ENCODE results near the gene SDCCAG8.

The SDCCAG8 gene

DNA sequence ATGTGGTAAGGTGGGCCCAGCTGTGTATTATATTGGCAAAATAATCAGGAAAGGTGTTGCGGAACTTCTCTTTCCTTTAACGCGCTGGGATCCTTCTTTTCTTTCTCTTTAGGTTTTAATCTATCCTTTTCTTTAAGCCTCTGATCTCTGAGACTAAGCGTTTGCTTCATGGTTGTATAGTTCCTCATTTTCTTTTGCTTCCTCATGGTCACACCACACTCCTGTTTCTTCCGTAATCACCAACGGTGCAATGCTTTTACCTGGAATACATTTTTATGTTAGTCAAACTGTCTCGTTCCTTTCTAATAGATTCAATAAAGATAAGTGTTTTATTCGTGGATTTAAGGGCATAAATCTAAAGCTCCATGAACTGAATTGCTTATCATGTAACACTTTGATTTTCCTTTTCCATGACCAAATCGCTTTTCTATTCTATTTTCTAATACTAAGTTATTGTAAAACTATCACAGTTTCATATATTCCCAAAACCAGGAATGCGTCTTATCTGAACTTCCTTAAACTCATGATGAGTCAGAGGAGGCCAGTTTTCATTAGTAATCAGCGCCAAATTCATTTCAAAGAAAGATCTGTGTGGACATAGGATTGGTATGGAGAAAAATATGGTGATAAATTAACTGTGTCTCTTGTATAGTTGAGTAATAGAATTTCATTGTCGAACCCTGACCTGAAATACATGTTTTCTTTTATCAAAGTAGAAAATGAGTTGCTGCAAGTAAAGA is 12.2 kb downstream of the SDCCAG8 start:
- H3K27ac ChIP-seq = no peak overlapping the region
- H3K36me3 ChIP-seq (ENCODE audit: insufficient read depth, low read length) = no peaks in the 10 kb centered on the region
- DNase-seq (ENCODE audit: low read depth, low spot score) = no peak
- no peaks in the 10 kb centered on the region for H3K9me3 ChIP-seq (ENCODE audit: low read depth, low read length)
- no peak overlapping the region for H3K9ac ChIP-seq (ENCODE audit: insufficient read length)
- TF ChIP-seq POLR2AphosphoS5 (IDR thresholded peaks at IDR 0.05; ENCODE audit: borderline replicate concordance, low read depth, low read length) (no peak), EZH2 (IDR thresholded peaks at IDR 0.05) (no peak), FOXP2 (optimal IDR thresholded peaks at IDR 0.05; ENCODE audit: control extremely low read depth, extremely low read length, insufficient read depth) (no peak)
- no peak overlapping the region for H3K4me3 ChIP-seq

DNA sequence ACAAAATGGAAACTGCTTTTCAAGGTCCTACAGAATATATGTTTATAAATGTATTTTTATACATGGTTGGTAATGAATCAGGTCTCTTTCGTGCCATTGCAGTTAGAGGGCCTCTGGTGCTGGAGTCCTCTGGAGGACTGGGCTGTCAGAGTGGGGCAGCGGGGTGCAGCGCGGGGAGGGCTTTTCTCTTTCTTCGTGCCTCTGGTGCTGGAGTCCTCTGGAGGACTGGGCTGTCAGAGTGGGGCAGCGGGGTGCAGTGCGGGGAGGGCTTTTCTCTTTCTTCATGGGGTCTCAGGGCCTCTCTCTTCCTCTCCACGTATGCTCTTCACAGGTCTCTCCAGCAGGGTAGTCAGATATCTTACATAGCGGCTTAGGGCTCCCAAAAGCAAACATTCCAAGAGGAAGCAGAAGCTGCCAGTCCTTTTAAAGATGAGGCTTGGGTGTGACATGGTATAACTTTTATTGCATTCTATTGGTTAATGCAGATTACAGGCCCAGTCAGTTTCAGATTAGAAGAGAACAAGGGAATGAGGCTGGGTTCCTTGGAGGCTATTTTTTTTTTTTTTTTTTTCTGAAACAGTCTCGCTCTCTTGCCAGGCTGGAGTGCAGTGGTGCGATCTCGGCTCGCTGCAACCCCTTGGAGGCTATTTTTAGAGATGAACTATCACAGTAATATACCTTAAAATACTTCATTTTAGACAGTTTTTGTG is 13.1 kb downstream of the SDCCAG8 start:
- no peak for TF ChIP-seq POLR2AphosphoS5 (IDR thresholded peaks at IDR 0.05; ENCODE audit: borderline replicate concordance, low read depth, low read length)
- no peak for TF ChIP-seq FOXP2 (optimal IDR thresholded peaks at IDR 0.05; ENCODE audit: control extremely low read depth, extremely low read length, insufficient read depth)
- no peak for TF ChIP-seq EZH2 (IDR thresholded peaks at IDR 0.05)
- Histone ChIP-seq H3K9ac (ENCODE audit: insufficient read length) (no peak overlapping the region), H3K36me3 (ENCODE audit: insufficient read depth, low read length) (no peaks in the 10 kb centered on the region), H3K4me3 (no peak overlapping the region), H3K9me3 (ENCODE audit: low read depth, low read length) (no peaks in the 10 kb centered on the region), H3K27ac (no peak overlapping the region)
- DNase-seq (ENCODE audit: low read depth, low spot score) = no peak

DNA sequence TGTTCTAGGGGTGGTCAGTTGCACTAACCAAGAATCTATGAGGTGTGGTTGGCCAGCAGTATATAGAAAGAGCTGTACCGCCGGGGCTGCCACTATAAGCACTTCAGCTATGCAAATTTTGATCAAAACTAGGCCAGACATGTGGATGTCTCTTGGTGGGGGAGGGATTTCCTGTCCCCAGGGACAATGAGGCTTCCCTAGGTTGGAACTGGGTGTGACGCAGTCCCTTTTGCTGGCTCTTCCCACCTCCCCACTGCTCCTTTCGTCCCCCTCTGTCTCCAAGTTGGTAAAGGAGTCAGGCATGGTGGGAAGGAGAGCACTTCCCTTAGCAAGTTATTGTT is 13.6 kb downstream of the SDCCAG8 start:
- Histone ChIP-seq H3K9me3 (ENCODE audit: low read depth, low read length) (no peaks in the 10 kb centered on the region), H3K27ac (no peak overlapping the region), H3K9ac (ENCODE audit: insufficient read length) (no peak overlapping the region), H3K4me3 (no peak overlapping the region), H3K36me3 (ENCODE audit: insufficient read depth, low read length) (no peaks in the 10 kb centered on the region)
- DNase-seq (ENCODE audit: low read depth, low spot score) = no peak
- no peak for TF ChIP-seq EZH2 (IDR thresholded peaks at IDR 0.05)
- TF ChIP-seq POLR2AphosphoS5 (IDR thresholded peaks at IDR 0.05; ENCODE audit: borderline replicate concordance, low read depth, low read length) = no peak
- no peak for TF ChIP-seq FOXP2 (optimal IDR thresholded peaks at IDR 0.05; ENCODE audit: control extremely low read depth, extremely low read length, insufficient read depth)

DNA sequence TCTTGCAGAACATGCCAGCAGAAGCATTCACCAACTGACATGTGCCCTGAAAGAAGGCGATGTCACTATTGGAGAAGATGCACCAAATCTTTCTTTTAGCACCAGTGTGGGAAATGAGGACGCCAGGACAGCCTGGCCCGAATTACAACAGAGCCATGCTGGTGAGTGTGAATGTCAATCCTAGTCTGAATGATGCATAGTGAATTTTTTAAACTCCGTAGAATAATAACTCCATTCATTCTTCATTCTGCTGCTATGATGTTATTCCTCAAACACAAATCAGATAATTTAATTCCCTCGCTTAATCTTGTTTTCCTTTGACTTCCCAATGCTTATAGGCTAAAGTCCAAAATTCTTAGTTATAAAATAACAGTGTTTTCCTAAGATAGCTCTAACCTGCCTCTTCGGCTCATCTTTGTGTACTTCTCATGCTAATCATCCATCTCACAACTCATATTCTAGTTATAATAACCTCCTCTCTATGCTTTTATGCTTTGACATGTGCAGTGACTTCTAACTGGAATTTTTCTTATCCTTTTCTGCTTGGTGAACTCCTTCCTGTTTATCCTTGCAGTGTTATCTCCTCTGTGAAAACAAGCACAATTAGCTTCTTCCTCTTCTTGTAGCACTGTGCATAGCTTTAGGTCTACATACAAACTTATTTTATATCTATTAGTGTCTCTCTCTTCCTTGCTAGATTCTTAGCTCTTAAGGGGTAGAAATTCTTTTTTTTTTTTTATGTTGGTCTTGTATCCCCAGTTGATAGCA is 14.4 kb downstream of the SDCCAG8 start:
- TF ChIP-seq EZH2 (IDR thresholded peaks at IDR 0.05) (no peak), FOXP2 (optimal IDR thresholded peaks at IDR 0.05; ENCODE audit: control extremely low read depth, extremely low read length, insufficient read depth) (no peak), POLR2AphosphoS5 (IDR thresholded peaks at IDR 0.05; ENCODE audit: borderline replicate concordance, low read depth, low read length) (no peak)
- Histone ChIP-seq H3K27ac (no peak overlapping the region), H3K4me3 (no peak overlapping the region), H3K9ac (ENCODE audit: insufficient read length) (no peak overlapping the region), H3K9me3 (ENCODE audit: low read depth, low read length) (no peaks in the 10 kb centered on the region), H3K36me3 (ENCODE audit: insufficient read depth, low read length) (peaks cover 3% of the 10 kb centered on the region; the same call in 1 of the 2 replicates)
- DNase-seq (ENCODE audit: low read depth, low spot score) = no peak

DNA sequence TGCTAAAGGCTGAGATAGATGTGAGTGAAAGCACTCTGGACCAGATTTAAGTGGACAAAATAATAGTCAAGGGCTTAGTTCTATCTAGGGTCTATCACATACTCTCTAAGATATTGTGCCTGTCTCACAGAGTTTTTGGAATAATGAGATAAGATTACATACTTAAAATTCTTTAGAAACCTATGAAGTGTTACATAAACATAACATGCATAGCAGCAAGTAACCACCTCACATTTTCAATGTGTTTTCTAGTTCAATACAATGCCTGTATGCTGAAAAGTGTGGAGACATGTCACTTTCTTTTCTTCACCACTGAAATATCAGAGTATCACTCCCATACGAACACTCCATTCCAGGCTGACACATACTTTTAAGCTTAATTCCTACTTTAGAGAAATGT is 16.2 kb downstream of the SDCCAG8 start:
- H3K36me3 ChIP-seq (ENCODE audit: insufficient read depth, low read length) = peaks cover 3% of the 10 kb centered on the region; the same call in 1 of the 2 replicates
- H3K27ac ChIP-seq = no peak overlapping the region
- H3K4me3 ChIP-seq = no peak overlapping the region
- H3K9me3 ChIP-seq (ENCODE audit: low read depth, low read length) = no peaks in the 10 kb centered on the region
- TF ChIP-seq POLR2AphosphoS5 (IDR thresholded peaks at IDR 0.05; ENCODE audit: borderline replicate concordance, low read depth, low read length) (no peak), FOXP2 (optimal IDR thresholded peaks at IDR 0.05; ENCODE audit: control extremely low read depth, extremely low read length, insufficient read depth) (no peak)
- no peak overlapping the region for H3K9ac ChIP-seq (ENCODE audit: insufficient read length)
- DNase-seq (ENCODE audit: low read depth, low spot score) = no peak

DNA sequence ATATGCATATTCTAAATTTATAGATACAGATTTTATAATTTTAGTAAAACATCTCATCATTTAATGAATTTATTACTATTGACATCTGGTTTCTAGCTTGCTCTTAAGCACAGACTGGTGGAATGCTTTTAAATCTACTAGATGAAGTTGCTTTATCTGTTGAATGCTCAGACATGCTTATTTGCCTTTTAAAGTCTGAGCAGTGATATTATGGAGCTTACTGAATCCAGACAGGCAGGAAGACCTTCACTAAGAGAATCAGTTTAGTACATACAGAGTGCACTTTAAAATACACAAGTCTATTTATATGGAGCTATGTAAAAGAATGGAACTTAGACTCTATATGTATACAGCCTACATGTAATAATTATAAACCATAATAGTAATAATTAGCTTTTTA is 16.6 kb downstream of the SDCCAG8 start:
- Histone ChIP-seq H3K4me3 (no peak overlapping the region), H3K36me3 (ENCODE audit: insufficient read depth, low read length) (peaks cover 3% of the 10 kb centered on the region; the same call in 1 of the 2 replicates), H3K27ac (no peak overlapping the region), H3K9me3 (ENCODE audit: low read depth, low read length) (no peaks in the 10 kb centered on the region), H3K9ac (ENCODE audit: insufficient read length) (no peak overlapping the region)
- DNase-seq (ENCODE audit: low read depth, low spot score) = no peak
- TF ChIP-seq EZH2 (IDR thresholded peaks at IDR 0.05) = no peak
- TF ChIP-seq FOXP2 (optimal IDR thresholded peaks at IDR 0.05; ENCODE audit: control extremely low read depth, extremely low read length, insufficient read depth) = no peak
- TF ChIP-seq POLR2AphosphoS5 (IDR thresholded peaks at IDR 0.05; ENCODE audit: borderline replicate concordance, low read depth, low read length) = no peak

DNA sequence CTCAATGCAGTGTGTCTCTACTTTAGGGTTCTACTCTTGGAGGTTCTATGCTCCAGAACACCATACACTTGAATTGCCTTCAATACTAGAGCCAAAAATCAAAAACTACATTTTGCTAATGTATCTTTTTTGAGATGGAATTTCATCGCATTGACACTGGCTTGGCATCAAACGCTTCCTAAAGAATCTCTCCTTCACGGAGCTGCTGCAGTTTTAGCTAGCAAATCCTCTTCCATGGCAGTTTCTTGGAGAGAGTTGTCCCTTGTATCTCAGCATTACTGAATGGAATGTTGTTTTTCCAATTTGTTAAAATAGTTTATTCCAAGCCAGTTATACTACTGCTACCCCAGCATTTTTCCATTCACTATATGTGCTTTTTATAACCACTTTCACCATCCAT is 17.7 kb downstream of the SDCCAG8 start:
- TF ChIP-seq EZH2 (IDR thresholded peaks at IDR 0.05) (no peak), POLR2AphosphoS5 (IDR thresholded peaks at IDR 0.05; ENCODE audit: borderline replicate concordance, low read depth, low read length) (no peak), FOXP2 (optimal IDR thresholded peaks at IDR 0.05; ENCODE audit: control extremely low read depth, extremely low read length, insufficient read depth) (no peak)
- Histone ChIP-seq H3K36me3 (ENCODE audit: insufficient read depth, low read length) (peaks cover 3% of the 10 kb centered on the region; the same call in 1 of the 2 replicates), H3K9me3 (ENCODE audit: low read depth, low read length) (no peaks in the 10 kb centered on the region), H3K27ac (no peak overlapping the region), H3K9ac (ENCODE audit: insufficient read length) (no peak overlapping the region), H3K4me3 (no peak overlapping the region)
- no peak for DNase-seq (ENCODE audit: low read depth, low spot score)

DNA sequence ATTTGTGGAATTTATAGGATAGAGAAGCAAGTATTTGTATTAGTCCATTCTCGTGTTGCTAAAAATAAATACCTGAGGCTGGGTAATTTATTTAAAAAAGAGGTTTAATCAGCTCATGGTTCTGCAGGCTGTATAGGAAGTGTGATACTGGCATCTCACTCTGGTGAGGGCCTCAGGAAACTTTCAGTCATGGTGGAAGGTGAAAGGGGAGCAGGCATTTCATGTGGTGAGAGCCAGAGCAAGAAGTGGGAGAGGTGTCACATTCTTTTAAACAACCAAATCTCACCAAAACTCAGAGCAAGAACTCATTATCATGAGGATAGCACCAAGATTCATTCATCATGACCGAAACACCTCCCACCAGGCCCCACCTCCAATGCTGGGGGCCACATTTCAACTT is 18.1 kb downstream of the SDCCAG8 start:
- no peak for TF ChIP-seq FOXP2 (optimal IDR thresholded peaks at IDR 0.05; ENCODE audit: control extremely low read depth, extremely low read length, insufficient read depth)

More for the DNA sequence above, 18.1 kb downstream of the SDCCAG8 start:
- Histone ChIP-seq H3K9ac (ENCODE audit: insufficient read length) (no peak overlapping the region), H3K4me3 (no peak overlapping the region), H3K9me3 (ENCODE audit: low read depth, low read length) (no peaks in the 10 kb centered on the region), H3K27ac (no peak overlapping the region), H3K36me3 (ENCODE audit: insufficient read depth, low read length) (peaks cover 3% of the 10 kb centered on the region; the same call in 1 of the 2 replicates)
- no peak for DNase-seq (ENCODE audit: low read depth, low spot score)

Measured in SK-N-MC (cell line).